DND-41 (cell line): ENCODE data around the gene FXYD3.
A peak's percentile ranks its signal among the peaks of the same experiment; 100 is the strongest.
"Not testable (repeated sequence)": the region's sequence is repeated elsewhere in the genome, so short reads cannot be mapped to it uniquely, and the experiment has no call there.

Source experiments
- ATAC-seq: fragments of 200-7000 bp; cut with Tn5 transposase; 3 replicates; pipeline ENCODE4 v1.9.1; 2021; ENCODE audit warnings: low read depth; ENCODE audit not compliant: insufficient read depth
- DNase-seq: peaks from one replicate; pipeline ENCODE4 v3.0.0-alpha.2; 2020
- H2AFZ ChIP-seq: 2 replicates; pipeline ENCODE4 v1.6.0; 2012; ENCODE audit warnings: low read depth, low read length
- H3K27ac ChIP-seq: 2 replicates; pipeline ENCODE4 v1.5.1; 2012; ENCODE audit warnings: low read length, inconsistent platforms
- H3K27me3 ChIP-seq: fragments of 200-600 bp; sonication (generic); 2 replicates; pipeline ENCODE4 v1.6.0; 2012; ENCODE audit warnings: low read length, mild to moderate bottlenecking, inconsistent platforms; ENCODE audit not compliant: insufficient read depth, poor library complexity
- H3K36me3 ChIP-seq: 2 replicates; pipeline ENCODE4 v1.5.1; 2012; ENCODE audit warnings: low read length, inconsistent platforms; ENCODE audit not compliant: insufficient read depth
- H3K4me1 ChIP-seq: 2 replicates; pipeline ENCODE4 v1.5.1; 2012; ENCODE audit warnings: mild to moderate bottlenecking, low read length; ENCODE audit not compliant: insufficient read depth
- H3K4me2 ChIP-seq: 2 replicates; pipeline ENCODE4 v1.6.0; 2012; ENCODE audit warnings: mild to moderate bottlenecking, moderate library complexity, low read length, inconsistent platforms; ENCODE audit not compliant: insufficient read depth
- H3K4me3 ChIP-seq, 2 experiments: fragments of 200-600 bp in 1 of 2; shearing (Covaris generic) in 1 of 2; 2 replicates each; pipeline ENCODE4 v1.5.1; 2012 to 2016; ENCODE audit warnings: inconsistent platforms in 2 of 2, low read length in 2 of 2, mild to moderate bottlenecking in 2 of 2, low read depth in 1 of 2, moderate library complexity in 1 of 2
- H3K79me2 ChIP-seq: 2 replicates; pipeline ENCODE4 v1.6.0; 2012; ENCODE audit warnings: low read length, inconsistent platforms; ENCODE audit not compliant: insufficient read depth
- H3K9ac ChIP-seq: 2 replicates; pipeline ENCODE4 v1.6.0; 2012; ENCODE audit warnings: low read depth, mild to moderate bottlenecking, inconsistent platforms, low read length, moderate library complexity
- H3K9me3 ChIP-seq: 2 replicates; pipeline ENCODE4 v1.5.1; 2012; ENCODE audit warnings: low read length, moderate library complexity, mild to moderate bottlenecking, inconsistent platforms; ENCODE audit not compliant: insufficient read depth, severe bottlenecking
- H4K20me1 ChIP-seq: 2 replicates; pipeline ENCODE4 v1.6.0; 2012; ENCODE audit warnings: low read length; ENCODE audit not compliant: insufficient read depth
- CTCF ChIP-seq: IDR thresholded peaks from 2 replicates; pipeline ENCODE4 v1.5.1; 2012; ENCODE audit warnings: borderline replicate concordance, low read length, moderate library complexity, mild to moderate bottlenecking; ENCODE audit not compliant: poor library complexity, severe bottlenecking; ENCODE audit errors: extremely low read depth
- EZH2 ChIP-seq: IDR thresholded peaks from 3 replicates; pipeline ENCODE4 v1.6.1; 2012; ENCODE audit warnings: borderline replicate concordance, low read depth, mild to moderate bottlenecking, moderate library complexity, low read length, inconsistent platforms; ENCODE audit not compliant: severe bottlenecking

Gene FXYD3

GRCh38 chr19:35149463-35149862 lies 33.8 kb downstream of the FXYD3 start:
- no peak overlapping the region for H3K4me2 ChIP-seq
- no peak overlapping the region for H3K4me3 ChIP-seq
- peaks cover 13% of the 10 kb centered on the region for H3K4me1 ChIP-seq
- H4K20me1 ChIP-seq, result no peaks in the 10 kb centered on the region
- no peak for DNase-seq
- no peak for TF ChIP-seq EZH2
- no peak for TF ChIP-seq CTCF
- H3K27ac ChIP-seq, result no peak overlapping the region
- ATAC-seq, result no peak
- peaks cover 18% of the 10 kb centered on the region for H3K27me3 ChIP-seq
- H2AFZ ChIP-seq, result no peak overlapping the region
- H3K79me2 ChIP-seq, result no peaks in the 10 kb centered on the region
- H3K9me3 ChIP-seq, result no peaks in the 10 kb centered on the region
- H3K9ac ChIP-seq, result no peak overlapping the region
- no peaks in the 10 kb centered on the region for H3K36me3 ChIP-seq

- TF ChIP-seq EZH2 (no peak), CTCF (no peak)
- Histone ChIP-seq H3K4me1 (peaks cover 22% of the 10 kb centered on the region), H4K20me1 (0 out of 2 replicates have a peak, but pooled peaks cover under 1% of the 10 kb centered on the region), H3K36me3 (no peaks in the 10 kb centered on the region; the same call in 1 of the 2 replicates), H3K4me3 (no peak overlapping the region), H3K4me2 (no peak overlapping the region), H2AFZ (no peak overlapping the region), H3K9me3 (no peaks in the 10 kb centered on the region), H3K9ac (no peak overlapping the region), H3K79me2 (peaks cover 9% of the 10 kb centered on the region; the same call in 1 of the 2 replicates), H3K27ac (no peak overlapping the region), H3K27me3 (peaks cover 18% of the 10 kb centered on the region)
- no peak for ATAC-seq
- DNase-seq, result no peak
Measured at GRCh38 chr19:35150445-35150844, 34.8 kb downstream of the FXYD3 start.

GRCh38 chr19:35151273-35152065 lies 35.8 kb downstream of the FXYD3 start:
- H3K4me3 ChIP-seq, result no peak overlapping the region
- H3K27me3 ChIP-seq, result peaks cover 18% of the 10 kb centered on the region
- H2AFZ ChIP-seq, result no peak overlapping the region
- H3K36me3 ChIP-seq, result no peaks in the 10 kb centered on the region; the same call in 1 of the 2 replicates
- TF ChIP-seq CTCF, result no peak
- no peak for TF ChIP-seq EZH2
- H4K20me1 ChIP-seq, result peaks cover 3% of the 10 kb centered on the region; the same call in 1 of the 2 replicates
- DNase-seq, result no peak
- H3K79me2 ChIP-seq, result peaks cover 12% of the 10 kb centered on the region; the same call in 1 of the 2 replicates
- no peak for ATAC-seq
- H3K4me1 ChIP-seq, result peaks cover 28% of the 10 kb centered on the region
- H3K27ac ChIP-seq, result no peak overlapping the region
- no peak overlapping the region for H3K9ac ChIP-seq
- no peak overlapping the region for H3K4me2 ChIP-seq
- H3K9me3 ChIP-seq, result no peaks in the 10 kb centered on the region

GRCh38 chr19:35153129-35153522 lies 37.5 kb downstream of the FXYD3 start:
- ATAC-seq, H3K27ac ChIP-seq, H2AFZ ChIP-seq, H3K9me3 ChIP-seq, H3K9ac ChIP-seq, DNase-seq, H4K20me1 ChIP-seq: not testable (repeated sequence)
- H3K36me3 ChIP-seq, result peaks cover 13% of the 10 kb centered on the region
- H3K4me3 ChIP-seq, result peak overlapping the region in 1 of 2 experiments; percentile 93; a peak in 1 of 4 replicates
- H3K79me2 ChIP-seq, result peaks cover 12% of the 10 kb centered on the region; the same call in 1 of the 2 replicates
- peaks cover 18% of the 10 kb centered on the region for H3K27me3 ChIP-seq
- peaks cover 28% of the 10 kb centered on the region for H3K4me1 ChIP-seq
- H3K4me2 ChIP-seq, result peak overlapping the region; percentile 91
